GM19043 (cell line): ENCODE results near the gene HIGD1A.

Experiments
- ATAC-seq: cut with Tn5 transposase; IDR thresholded peaks from one replicate; pipeline ENCODE4 v1.9.1; 2021; ENCODE audit warnings: low read depth; ENCODE audit not compliant: unreplicated experiment

Gene HIGD1A

GRCh38 chr3:42801784-42802183 is 2.5 kb downstream of the HIGD1A start:
- ATAC-seq, result no peak

DNA sequence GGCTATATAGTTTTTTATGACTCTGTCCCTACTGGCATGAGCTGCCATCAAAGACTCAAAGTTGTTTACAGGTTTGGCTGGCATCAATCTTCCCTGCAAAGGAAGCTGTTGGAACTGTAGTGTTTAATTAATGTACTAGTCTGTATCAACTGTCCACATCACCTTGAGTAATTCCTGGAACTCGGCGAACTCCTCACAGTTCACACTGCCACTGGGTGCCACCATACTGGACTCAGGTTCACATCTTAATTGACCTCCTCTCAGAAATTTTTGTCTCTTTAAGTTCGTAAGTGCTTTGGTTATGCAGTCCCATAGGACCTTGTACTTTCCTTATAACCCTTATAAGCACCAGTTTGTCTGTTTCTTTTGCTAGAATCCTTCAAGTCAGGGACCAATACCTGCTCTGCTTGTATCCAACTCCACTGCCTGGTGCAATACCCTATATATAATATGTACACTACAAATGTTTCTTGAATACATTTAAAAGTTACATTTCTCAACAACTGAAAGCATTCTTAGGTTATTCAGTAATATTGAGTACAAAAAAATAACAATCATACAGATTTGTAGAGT is 3.2 kb downstream of the HIGD1A start:
- ATAC-seq, result no peak

DNA sequence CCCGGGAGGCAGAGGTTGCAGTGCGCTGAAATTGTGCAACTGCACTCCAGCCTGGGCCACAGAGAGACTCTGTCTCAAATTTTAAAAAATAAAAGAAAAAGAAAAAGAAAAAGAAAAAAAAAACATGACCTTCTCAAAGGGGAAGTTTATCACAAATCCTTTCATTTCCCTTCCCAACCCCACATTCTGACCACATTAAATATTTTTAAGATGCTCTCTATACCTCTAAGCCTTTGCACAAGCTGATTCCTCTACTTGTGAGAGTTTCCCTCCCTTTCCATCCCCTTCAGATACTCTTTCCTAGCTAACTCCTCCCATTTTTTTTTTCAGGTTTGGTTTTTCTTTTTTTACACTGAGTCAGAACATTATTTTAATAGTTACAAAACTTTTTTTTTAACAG is 4.0 kb downstream of the HIGD1A start:
- ATAC-seq, result no peak

GRCh38 chr3:42799376-42799775 is 4.9 kb downstream of the HIGD1A start:
- no peak for ATAC-seq

- ATAC-seq, result no peak
Measured at GRCh38 chr3:42796332-42796885, 7.9 kb downstream of the HIGD1A start.

DNA sequence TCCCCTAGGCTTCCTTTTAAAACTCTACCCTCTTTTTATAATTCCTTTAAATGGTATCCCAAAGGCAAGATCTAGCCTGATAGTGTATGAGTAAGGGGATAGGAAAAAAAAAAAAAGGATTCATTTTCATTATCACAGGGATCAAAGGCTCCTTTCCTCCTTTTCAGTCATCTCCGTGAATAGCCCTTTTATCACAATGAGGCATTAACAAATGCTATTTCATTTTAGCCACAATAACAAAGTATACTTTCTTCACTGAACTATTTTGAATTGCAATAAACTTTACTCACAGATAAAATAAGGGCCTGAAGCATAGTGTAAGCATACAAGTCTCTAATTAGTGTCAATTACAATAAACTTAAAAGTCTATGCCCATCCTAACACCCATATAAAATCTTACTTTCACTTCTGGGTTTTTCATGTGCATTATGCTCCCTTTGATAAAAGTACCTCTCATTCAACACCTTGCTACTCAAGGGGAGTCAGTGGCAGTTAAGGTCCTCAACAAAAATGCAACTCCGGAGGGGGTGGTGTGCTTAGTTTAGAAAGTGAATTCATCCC is 8.6 kb downstream of the HIGD1A start:
- ATAC-seq, result no peak

GRCh38 chr3:42790714-42791229 is 13.5 kb downstream of the HIGD1A start:
- ATAC-seq, result no peak

DNA sequence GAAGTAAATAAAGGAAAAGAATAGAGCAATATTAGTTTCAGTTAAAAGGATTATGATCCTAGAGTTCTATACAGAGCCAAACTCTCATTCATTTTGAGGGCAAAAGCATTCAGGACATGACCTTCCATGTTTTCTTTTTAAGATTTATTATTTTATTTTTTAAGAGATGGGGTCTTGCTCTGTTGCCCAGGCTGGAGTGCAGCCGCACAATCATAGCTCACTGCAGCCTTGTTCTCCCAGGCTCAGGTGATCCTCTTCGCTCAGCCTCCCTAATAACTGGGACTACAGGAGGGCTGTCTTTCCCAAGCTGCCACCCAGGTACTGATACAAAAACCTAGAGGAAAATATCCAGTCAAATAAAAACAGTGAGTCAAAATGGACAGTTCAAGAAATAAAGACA is 17.7 kb downstream of the HIGD1A start:
- ATAC-seq, result no peak

DNA sequence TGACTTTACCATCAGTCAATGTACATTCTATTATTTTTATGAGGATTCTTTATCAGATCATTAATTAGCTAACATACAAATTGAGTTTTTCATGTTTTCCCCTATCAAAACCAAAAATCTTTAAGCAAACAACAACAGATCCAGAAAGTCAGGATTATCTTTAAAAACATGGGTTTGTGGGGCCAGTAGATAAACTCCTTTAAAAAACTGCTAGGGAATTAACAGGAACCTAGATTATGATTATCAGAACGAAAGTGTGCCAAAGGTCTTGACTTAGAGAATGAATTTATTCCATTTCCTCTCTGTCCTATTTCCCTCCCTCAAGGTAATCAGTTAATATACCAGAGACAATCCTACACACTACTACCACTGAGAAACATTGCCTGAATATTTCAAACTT is 18.1 kb downstream of the HIGD1A start:
- ATAC-seq, result no peak

- ATAC-seq, result no peak
Measured at GRCh38 chr3:42780892-42781700, 23.2 kb downstream of the HIGD1A start.

GRCh38 chr3:42780398-42780797 is 23.9 kb downstream of the HIGD1A start:
- no peak for ATAC-seq

GRCh38 chr3:42778644-42779043 is 25.6 kb downstream of the HIGD1A start:
- no peak for ATAC-seq

- ATAC-seq, result peak; percentile 7
Measured at GRCh38 chr3:42773409-42773751, 30.9 kb downstream of the HIGD1A start.

DNA sequence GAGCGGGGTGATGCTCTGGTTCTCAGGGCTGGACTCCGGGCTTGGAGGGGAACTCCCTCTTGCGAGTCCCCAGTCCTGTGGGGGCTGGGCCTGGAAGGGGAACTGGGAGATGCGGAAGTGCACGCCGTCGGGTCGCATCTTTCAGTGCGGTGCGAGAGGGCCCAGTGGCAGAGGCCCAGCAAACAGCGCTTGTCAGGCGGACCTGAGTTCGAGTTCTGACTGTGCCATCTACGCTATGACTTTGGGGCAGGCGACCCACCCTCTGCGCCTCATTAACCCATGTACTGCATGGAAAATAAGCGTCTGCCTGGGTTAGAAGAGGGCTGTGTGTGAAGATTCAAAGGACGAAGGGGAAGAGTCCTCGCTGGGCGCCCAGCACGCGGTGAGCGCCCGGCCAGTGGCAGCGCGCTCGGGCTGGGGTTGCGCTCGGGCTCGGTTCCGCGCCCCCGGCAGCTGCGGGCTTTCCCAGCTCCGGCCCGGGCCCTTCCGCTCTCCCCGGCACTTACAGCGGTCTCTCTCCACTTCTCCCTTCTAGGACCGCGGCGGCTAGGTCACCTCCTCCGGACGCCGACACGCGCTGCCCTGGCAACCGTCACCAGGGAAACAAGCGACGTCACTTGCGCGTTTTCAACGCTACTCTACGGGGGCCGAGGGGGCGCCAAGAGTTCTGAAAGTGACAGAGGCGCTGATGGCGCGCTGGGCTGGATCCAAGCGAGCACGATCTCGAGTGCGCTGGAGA is 31.5 kb downstream of the HIGD1A start, which contains the start of gene CCDC13:
Gene CCDC13 (minus strand): TSS at position 584 of the 739 bp plus-strand sequence. CDS start 14,908 bp downstream, outside the sequence.
- ATAC-seq, result peak; percentile 98

GRCh38 chr3:42771271-42771670 is 33.0 kb downstream of the HIGD1A start:
- no peak for ATAC-seq

- ATAC-seq, result no peak
Measured at GRCh38 chr3:42769477-42770131, 34.7 kb downstream of the HIGD1A start.

DNA sequence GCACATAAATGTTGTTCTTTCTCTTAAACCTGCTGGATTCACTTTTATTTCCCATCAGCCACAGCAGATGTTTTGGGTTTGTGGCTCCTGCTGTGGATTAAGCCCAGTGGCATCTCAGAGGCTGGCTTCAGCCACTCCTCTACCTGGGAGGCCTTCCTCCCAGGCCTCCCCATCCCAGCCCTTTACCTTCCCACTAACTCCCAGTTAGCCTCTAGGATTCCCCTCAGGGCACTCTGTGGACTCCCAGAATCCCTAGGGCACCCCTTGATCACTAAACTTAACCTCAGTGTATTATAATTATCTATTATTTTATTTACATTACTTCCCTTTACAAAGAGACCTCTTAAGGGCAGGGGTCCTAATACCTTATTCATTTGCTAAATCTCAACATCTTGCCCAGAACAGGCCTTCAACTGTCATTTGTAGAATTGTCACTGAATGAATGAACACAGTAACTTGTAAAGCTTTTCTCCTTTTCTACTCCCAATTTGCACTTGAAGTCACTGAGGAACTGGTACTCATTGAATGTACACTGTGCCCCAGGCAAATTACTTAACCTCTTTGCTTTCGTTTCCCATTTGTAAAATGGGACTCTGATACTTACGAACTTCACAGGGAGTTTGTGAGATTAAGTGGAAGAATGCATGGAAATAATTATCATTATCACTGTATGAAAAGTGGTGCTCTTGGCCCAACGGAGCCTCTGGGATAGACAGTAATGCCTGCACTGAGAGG is 39.6 kb downstream of the HIGD1A start:
- no peak for ATAC-seq

DNA sequence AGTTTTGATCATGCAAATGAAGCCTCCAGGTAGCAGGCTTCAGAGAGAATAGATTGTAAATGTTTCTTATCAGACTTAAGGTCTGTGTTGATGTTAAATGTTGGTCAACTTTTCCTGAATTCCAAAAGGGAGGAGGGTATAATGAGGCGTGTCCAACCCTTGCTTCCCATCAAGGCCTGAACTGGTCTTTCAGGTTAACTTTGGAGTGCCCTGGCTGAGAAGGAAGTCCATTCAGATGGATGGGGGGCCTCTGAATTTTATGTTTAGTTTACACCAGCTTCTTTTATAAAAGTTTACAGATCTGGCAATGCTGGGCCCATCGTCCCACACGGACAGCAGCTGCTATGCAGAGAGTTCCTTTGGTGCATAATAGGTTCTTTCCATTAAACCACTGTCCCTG is 40.2 kb downstream of the HIGD1A start:
- no peak for ATAC-seq

DNA sequence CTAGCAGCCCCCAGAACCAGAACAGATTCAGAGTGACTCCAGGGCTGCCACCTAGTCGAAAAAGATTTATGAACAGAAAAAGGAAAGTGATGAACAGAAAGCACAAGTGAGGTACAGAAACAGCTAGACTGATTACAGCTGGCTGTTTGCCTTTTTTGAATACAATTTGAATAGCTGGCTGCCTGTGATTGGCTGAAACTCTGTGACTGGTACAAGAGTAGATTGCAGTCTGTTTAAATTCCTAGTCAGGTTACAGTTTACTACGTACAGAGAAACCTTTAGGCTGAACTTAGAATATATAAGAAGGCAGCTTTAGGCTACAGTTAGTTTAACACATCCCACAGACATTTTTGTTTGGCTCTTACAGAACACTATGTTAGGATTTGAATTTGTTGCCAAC is 41.3 kb downstream of the HIGD1A start:
- no peak for ATAC-seq
